A549 (cell line): ENCODE results near the gene C16orf92. TPM values are rescaled to one million over a fixed set of nuclear protein-coding genes. Genes with fewer than 3 reads are reported as not detected.

ENCODE experiments used
- ATAC-seq, 2 experiments: fragments of 200-7000 bp in 1 of 2; fragments of >200 bp in 1 of 2; cut with Nextera tagmentation in 1 of 2; cut with Tn5 transposase in 1 of 2; 3 replicates each; pipeline versions ENCODE4 v1.8.0 to v1.9.1; 2018 to 2020; ENCODE audit warnings: mild to moderate bottlenecking in 1 of 2, moderate library complexity in 1 of 2
- CTCF ChIA-PET: fragments of 300-600 bp; sonication (Branson Sonifier 250); formaldehyde crosslinking; extraction: SDS; loops from one replicate; lab custom pipeline; 2021; ENCODE audit warnings: antibody characterized with exemption, inconsistent platforms; lab: Yijun Ruan, JAX
- POLR2A ChIA-PET: fragments of 350-600 bp; formaldehyde crosslinking; extraction: SDS; loops from one replicate; lab custom pipeline; 2021; ENCODE audit warnings: antibody characterized with exemption, inconsistent platforms; lab: Yijun Ruan, JAX
- DNase-seq, 2 experiments: peaks; one replicate each; pipeline versions ENCODE4 v3.0.0 to v3.0.0-alpha.2; 2011 to 2016; ENCODE audit warnings: low read depth in 1 of 2, low spot score in 1 of 2
- FAIRE-seq: peaks from 2 replicates; lab custom pipeline; 2011; peaks lifted over from hg19 to GRCh38; lab: Jason Lieb, UNC
- H3K27ac ChIP-seq, 2 experiments: fragments of >200 bp; sonication (Bioruptor Twin); formaldehyde crosslinking; 3 replicates each; pipeline ENCODE4 v1.5.1; 2016 to 2017
- H3K4me1 ChIP-seq: fragments of >200 bp; sonication (Bioruptor Twin); formaldehyde crosslinking; 3 replicates; pipeline ENCODE4 v1.6.1; 2016
- H3K4me2 ChIP-seq: fragments of >200 bp; sonication (Bioruptor Twin); formaldehyde crosslinking; 3 replicates; pipeline ENCODE4 v1.6.1; 2016
- H3K4me3 ChIP-seq: fragments of >200 bp; sonication (Bioruptor Twin); formaldehyde crosslinking; 3 replicates; pipeline ENCODE4 v1.5.1; 2016
- H3K9me3 ChIP-seq: fragments of >200 bp; sonication (Bioruptor Twin); formaldehyde crosslinking; 3 replicates; pipeline ENCODE4 v1.6.1; 2016
- BHLHE40 ChIP-seq: IDR thresholded peaks from 2 replicates; pipeline ENCODE4 v1.6.1; 2012; ENCODE audit warnings: low read depth, low read length, inconsistent platforms
- CBX8 ChIP-seq: fragments of 200-600 bp; sonication (generic); IDR thresholded peaks from 2 replicates; pipeline ENCODE4 v1.6.1; 2016
- CHD2 ChIP-seq: fragments of 150-350 bp; IDR thresholded peaks from 2 replicates; pipeline ENCODE4 v1.6.1; 2014; ENCODE audit warnings: low read length; ENCODE audit not compliant: partially characterized antibody
- CHD4 ChIP-seq: fragments of 200-600 bp; sonication (generic); IDR thresholded peaks from 2 replicates; pipeline ENCODE4 v1.6.1; 2016; ENCODE audit warnings: antibody characterized with exemption, mild to moderate bottlenecking, borderline replicate concordance
- EHF ChIP-seq: fragments of 250-450 bp; sonication (Bioruptor Pico); IDR thresholded peaks from 2 replicates; pipeline ENCODE4 v1.5.0; 2020; ENCODE audit warnings: mild to moderate bottlenecking
- EHMT2 ChIP-seq: fragments of 200-600 bp; sonication (generic); IDR thresholded peaks from 2 replicates; pipeline ENCODE4 v1.6.1; 2016; ENCODE audit warnings: antibody characterized with exemption, low read depth, mild to moderate bottlenecking, moderate library complexity
- HOXA7 ChIP-seq: fragments of 250-450 bp; sonication (Bioruptor Pico); IDR thresholded peaks from 2 replicates; pipeline ENCODE4 v1.5.0; 2020; ENCODE audit warnings: mild to moderate bottlenecking, moderate library complexity
- HOXB13 ChIP-seq: fragments of 250-450 bp; sonication (Bioruptor Pico); IDR thresholded peaks from 2 replicates; pipeline ENCODE4 v1.5.0; 2020; ENCODE audit warnings: low read depth, mild to moderate bottlenecking, moderate library complexity
- HOXB5 ChIP-seq: fragments of 250-450 bp; sonication (Bioruptor Pico); IDR thresholded peaks from 2 replicates; pipeline ENCODE4 v1.5.0; 2020; ENCODE audit warnings: mild to moderate bottlenecking, moderate library complexity
- JUN ChIP-seq, 2 experiments: fragments of >200 bp; sonication (Bioruptor Twin); formaldehyde crosslinking; IDR thresholded peaks; 2 replicates in 1 of 2; 3 replicates in 1 of 2; pipeline ENCODE4 v1.6.1; 2016 to 2017
- JUNB ChIP-seq: fragments of >200 bp; sonication (Bioruptor Twin); formaldehyde crosslinking; IDR thresholded peaks from 2 replicates; pipeline ENCODE4 v1.6.1; 2016
- KDM1A ChIP-seq: fragments of 200-600 bp; sonication (generic); IDR thresholded peaks from 2 replicates; pipeline ENCODE4 v1.6.1; 2016; ENCODE audit warnings: low read depth, mild to moderate bottlenecking
- NR3C1 ChIP-seq: fragments of >200 bp; sonication (Bioruptor Twin); formaldehyde crosslinking; IDR thresholded peaks from 3 replicates; pipeline ENCODE4 v1.6.1; 2017
- RAD21 ChIP-seq, 2 experiments: fragments of >200 bp in 1 of 2; sonication (Bioruptor Twin) in 1 of 2; formaldehyde crosslinking in 1 of 2; IDR thresholded peaks in 1 of 2; conservative IDR thresholded peaks in 1 of 2; 2 replicates in 1 of 2; 3 replicates in 1 of 2; pipeline ENCODE4 v1.6.1; 2012 to 2018; ENCODE audit warnings: inconsistent platforms in 1 of 2
- RFX5 ChIP-seq: fragments of 450-650 bp; IDR thresholded peaks from 2 replicates; pipeline ENCODE4 v1.7.1; 2014; ENCODE audit warnings: antibody characterized with exemption, mild to moderate bottlenecking, moderate library complexity
- ZSCAN20 ChIP-seq: fragments of 250-450 bp; sonication (Bioruptor Pico); IDR thresholded peaks from 2 replicates; pipeline ENCODE4 v1.8.0; 2022; ENCODE audit warnings: mild to moderate bottlenecking, moderate library complexity
- WGBS: methylation state at CpG from one replicate; pipeline ENCODE4 v1.1.6; 2017; ENCODE audit errors: missing lambda C conversion rate; 5-methylcytosine and 5-hydroxymethylcytosine counted together
- polyA plus RNA-seq, 4 experiments: library from polyadenylated mRNA; depleted of rRNA in 3 of 4; stranded (reverse); fragments of >200 nt; fragmentation: RNase III in 1 of 4; extraction: RNeasy Plus Mini Kit Qiagen cat#74134 plus additional on column Dnase treatment in 1 of 4; gene quantifications; 2 replicates in 3 of 4; 3 replicates in 1 of 4; pipeline ENCODE4 v1.2.3, GENCODE V29; 2011 to 2017
- TF ChIP-seq, protein P1 (sequence below): fragments of 250-450 bp; sonication (Bioruptor Pico); IDR thresholded peaks from 2 replicates; pipeline ENCODE4 v1.5.0; 2020; ENCODE audit warnings: low read depth, mild to moderate bottlenecking, moderate library complexity
- TF ChIP-seq, protein P2 (sequence below): fragments of 450-650 bp; IDR thresholded peaks from 2 replicates; pipeline ENCODE4 v1.6.1; 2014; ENCODE audit warnings: antibody characterized with exemption
- TF ChIP-seq, protein P3 (sequence below): fragments of >200 bp; sonication (Bioruptor Twin); formaldehyde crosslinking; IDR thresholded peaks from 3 replicates; pipeline ENCODE4 v1.6.1; 2016
- TF ChIP-seq, protein P4 (sequence below): fragments of >200 bp; sonication (Bioruptor Twin); formaldehyde crosslinking; IDR thresholded peaks from 3 replicates; pipeline ENCODE4 v1.5.1; 2016
- TF ChIP-seq, protein P5 (sequence below): fragments of 200-600 bp; sonication (generic); IDR thresholded peaks from 2 replicates; pipeline ENCODE4 v1.6.1; 2016; ENCODE audit warnings: antibody characterized with exemption, mild to moderate bottlenecking, moderate library complexity

The C16orf92 gene
- polyA plus RNA-seq, 2 of the 4 experiments (the other 2 are of a cell fraction) = not detected

DNA sequence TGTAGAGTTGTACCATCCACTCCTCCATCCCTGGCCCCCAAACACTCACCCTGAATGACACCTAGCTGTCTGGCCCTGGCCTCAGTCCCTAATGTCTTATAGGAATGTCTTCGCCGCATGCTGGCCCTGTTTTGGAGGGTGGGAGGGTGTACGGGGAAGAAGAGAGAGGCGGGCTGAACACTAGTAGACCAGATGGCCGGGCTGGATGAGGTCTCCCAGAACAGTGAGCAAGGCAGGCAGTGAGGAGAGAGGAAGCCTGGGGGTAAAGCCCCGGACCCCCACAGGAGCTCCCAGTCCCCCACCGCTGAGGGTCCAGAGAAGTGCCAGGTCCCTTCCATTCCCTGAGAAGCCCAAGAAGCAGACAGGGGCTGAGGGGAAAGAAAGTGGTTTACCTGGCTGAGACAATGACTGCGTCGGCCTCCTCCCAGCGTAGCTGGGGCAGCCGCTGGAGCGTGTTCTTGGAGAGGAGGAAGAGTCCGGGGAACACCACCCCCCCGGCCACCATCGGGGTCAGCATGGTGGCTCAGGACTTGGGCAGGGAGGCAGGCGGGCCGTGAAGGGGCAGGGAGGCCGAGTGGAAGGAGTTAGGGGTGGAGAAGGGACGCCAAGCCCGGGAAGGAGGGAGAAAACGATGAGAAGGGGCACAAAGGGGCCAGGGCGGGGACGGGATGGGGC, 7.2 kb downstream of the C16orf92 start:
- Histone ChIP-seq H3K4me1 (0 out of 3 replicates have a peak, but pooled peaks cover 7% of the 10 kb centered on the region), H3K9me3 (no peaks in the 10 kb centered on the region), H3K4me2 (peak overlapping the region; percentile 79; the same call in 2 of the 3 replicates), H3K4me3 (no peak overlapping the region), H3K27ac (peak overlapping the region in 1 of 2 experiments; percentile 75; a peak in 1 of 6 replicates)
- WGBS = 57% methylated on average over 22 of the region's 23 CpGs
- ATAC-seq (no peak), DNase-seq (no peak), FAIRE-seq (no peak)
- ChIA-PET CTCF (interaction anchor here (1.1 to 3.8 kb wide), 5 partner anchors 161 to 330 kb away, joined by 3 to 48 read pairs (median 14); partner anchors contain the start of gene MVP), POLR2A (no interaction called here)
- TF ChIP-seq CHD4 = no peak
- no peak for TF ChIP-seq JUNB

DNA sequence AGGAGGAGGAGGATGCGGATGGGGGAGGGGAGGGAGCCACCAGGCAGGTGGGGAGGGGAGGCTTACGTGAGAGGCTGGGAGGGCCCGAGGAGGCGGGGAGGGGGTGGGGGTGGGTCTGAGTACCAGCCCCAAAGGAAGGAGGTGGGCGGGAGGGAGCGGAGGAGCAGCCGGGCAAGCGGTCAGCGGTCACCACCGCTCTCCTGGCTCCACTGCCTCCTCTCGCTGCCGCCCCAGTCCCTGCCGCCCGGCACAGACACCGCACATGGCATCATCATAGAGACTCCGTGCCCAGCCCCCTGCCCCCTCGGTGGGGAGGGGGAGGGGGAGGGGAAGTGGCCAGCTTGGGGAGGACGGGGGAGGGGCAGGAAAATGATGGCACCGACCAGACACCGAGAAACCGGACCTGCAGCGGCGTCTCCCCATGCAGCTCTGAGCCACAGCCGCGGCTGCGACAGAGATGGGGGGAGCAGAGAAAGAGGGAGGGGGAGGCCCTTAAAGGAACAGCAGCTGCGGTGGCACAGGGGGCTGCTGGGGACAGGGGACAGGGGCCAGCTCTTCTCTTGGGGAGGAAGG, 7.9 kb downstream of the C16orf92 start, which contains the start of gene TLCD3B:
TSS of gene TLCD3B (minus strand) at position 431 of the 573 bp plus-strand sequence. CDS start 744 bp downstream, outside the sequence.
- FAIRE-seq = no peak
- TF ChIP-seq HOXA7 (CRISPR knock-in tag) (no peak), BHLHE40 (no peak), CHD2 (no peak), HOXB13 (CRISPR knock-in tag) (no peak), EHMT2 (no peak), EHF (CRISPR knock-in tag) (no peak), JUN (IDR thresholded peaks at IDR 0.05) (no peak), HOXB5 (CRISPR knock-in tag) (no peak), CHD4 (no peak), ZSCAN20 (CRISPR knock-in tag) (no peak)
- TF ChIP-seq, protein P1, sequence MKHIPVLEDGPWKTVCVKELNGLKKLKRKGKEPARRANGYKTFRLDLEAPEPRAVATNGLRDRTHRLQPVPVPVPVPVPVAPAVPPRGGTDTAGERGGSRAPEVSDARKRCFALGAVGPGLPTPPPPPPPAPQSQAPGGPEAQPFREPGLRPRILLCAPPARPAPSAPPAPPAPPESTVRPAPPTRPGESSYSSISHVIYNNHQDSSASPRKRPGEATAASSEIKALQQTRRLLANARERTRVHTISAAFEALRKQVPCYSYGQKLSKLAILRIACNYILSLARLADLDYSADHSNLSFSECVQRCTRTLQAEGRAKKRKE = no peak

DNA sequence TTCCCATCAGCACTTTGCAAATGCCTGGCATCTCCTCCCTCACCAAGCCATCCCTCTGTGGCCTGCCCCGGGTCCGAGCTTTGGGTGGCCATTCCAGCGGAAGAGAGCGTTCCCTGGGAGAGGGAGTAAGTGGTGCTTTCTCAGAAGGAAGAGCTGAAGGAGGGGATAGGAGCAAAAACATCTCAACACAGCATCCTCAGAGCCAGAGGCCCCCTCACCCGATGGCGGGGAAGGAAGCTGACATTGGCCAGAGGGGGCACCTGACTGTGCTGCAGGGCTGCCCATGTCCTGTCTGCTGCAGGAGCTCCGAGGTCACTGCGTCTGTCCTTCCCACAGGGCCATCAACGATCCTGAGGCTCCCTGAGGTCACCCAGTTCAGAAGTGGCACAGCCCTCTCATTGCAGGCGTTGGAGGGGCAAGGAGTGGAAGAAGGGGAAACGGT, 8.5 kb downstream of the C16orf92 start:
- ChIA-PET POLR2A (no interaction called here), CTCF (interaction anchor here (0.6 to 5.0 kb wide), 71 partner anchors 9 to 1063 kb away, joined by 3 to 61 read pairs (median 5); partner anchors contain the start of genes ALDOA, C16orf92, CDIPT and DOC2A)
- WGBS = 62% methylated on average over 11 of the region's 11 CpGs
- ATAC-seq = peak in 1 of 2 experiments; percentile 16; a peak in 3 of 6 replicates
- no peak for DNase-seq
- no peaks in the 10 kb centered on the region for H3K9me3 ChIP-seq
- no peak for FAIRE-seq
- H3K4me1 ChIP-seq = 0 out of 3 replicates have a peak, but pooled peaks cover 7% of the 10 kb centered on the region
- peak overlapping the region; percentile 34 for H3K4me3 ChIP-seq
- peak overlapping the region in 1 of 2 experiments; percentile 75; a peak in 3 of 6 replicates for H3K27ac ChIP-seq
- H3K4me2 ChIP-seq = peak overlapping the region; percentile 79
- no peak for TF ChIP-seq HOXB13 (CRISPR knock-in tag)
- TF ChIP-seq JUNB = no peak
- no peak for TF ChIP-seq CHD4
- TF ChIP-seq HOXB5 (CRISPR knock-in tag) = no peak
- TF ChIP-seq, protein P2, sequence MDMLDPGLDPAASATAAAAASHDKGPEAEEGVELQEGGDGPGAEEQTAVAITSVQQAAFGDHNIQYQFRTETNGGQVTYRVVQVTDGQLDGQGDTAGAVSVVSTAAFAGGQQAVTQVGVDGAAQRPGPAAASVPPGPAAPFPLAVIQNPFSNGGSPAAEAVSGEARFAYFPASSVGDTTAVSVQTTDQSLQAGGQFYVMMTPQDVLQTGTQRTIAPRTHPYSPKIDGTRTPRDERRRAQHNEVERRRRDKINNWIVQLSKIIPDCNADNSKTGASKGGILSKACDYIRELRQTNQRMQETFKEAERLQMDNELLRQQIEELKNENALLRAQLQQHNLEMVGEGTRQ = no peak
- no peak for TF ChIP-seq RFX5
- TF ChIP-seq KDM1A = no peak
- TF ChIP-seq, protein P3, sequence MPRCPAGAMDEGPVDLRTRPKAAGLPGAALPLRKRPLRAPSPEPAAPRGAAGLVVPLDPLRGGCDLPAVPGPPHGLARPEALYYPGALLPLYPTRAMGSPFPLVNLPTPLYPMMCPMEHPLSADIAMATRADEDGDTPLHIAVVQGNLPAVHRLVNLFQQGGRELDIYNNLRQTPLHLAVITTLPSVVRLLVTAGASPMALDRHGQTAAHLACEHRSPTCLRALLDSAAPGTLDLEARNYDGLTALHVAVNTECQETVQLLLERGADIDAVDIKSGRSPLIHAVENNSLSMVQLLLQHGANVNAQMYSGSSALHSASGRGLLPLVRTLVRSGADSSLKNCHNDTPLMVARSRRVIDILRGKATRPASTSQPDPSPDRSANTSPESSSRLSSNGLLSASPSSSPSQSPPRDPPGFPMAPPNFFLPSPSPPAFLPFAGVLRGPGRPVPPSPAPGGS = no peak
- TF ChIP-seq RAD21 (conservative IDR thresholded peaks at IDR 0.05 in 1 of 2, IDR thresholded peaks at IDR 0.05 in 1 of 2) = no peak
- TF ChIP-seq, protein P4, sequence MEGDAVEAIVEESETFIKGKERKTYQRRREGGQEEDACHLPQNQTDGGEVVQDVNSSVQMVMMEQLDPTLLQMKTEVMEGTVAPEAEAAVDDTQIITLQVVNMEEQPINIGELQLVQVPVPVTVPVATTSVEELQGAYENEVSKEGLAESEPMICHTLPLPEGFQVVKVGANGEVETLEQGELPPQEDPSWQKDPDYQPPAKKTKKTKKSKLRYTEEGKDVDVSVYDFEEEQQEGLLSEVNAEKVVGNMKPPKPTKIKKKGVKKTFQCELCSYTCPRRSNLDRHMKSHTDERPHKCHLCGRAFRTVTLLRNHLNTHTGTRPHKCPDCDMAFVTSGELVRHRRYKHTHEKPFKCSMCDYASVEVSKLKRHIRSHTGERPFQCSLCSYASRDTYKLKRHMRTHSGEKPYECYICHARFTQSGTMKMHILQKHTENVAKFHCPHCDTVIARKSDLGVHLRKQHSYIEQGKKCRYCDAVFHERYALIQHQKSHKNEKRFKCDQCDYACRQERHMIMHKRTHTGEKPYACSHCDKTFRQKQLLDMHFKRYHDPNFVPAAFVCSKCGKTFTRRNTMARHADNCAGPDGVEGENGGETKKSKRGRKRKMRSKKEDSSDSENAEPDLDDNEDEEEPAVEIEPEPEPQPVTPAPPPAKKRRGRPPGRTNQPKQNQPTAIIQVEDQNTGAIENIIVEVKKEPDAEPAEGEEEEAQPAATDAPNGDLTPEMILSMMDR = no peak
- TF ChIP-seq, protein P5, sequence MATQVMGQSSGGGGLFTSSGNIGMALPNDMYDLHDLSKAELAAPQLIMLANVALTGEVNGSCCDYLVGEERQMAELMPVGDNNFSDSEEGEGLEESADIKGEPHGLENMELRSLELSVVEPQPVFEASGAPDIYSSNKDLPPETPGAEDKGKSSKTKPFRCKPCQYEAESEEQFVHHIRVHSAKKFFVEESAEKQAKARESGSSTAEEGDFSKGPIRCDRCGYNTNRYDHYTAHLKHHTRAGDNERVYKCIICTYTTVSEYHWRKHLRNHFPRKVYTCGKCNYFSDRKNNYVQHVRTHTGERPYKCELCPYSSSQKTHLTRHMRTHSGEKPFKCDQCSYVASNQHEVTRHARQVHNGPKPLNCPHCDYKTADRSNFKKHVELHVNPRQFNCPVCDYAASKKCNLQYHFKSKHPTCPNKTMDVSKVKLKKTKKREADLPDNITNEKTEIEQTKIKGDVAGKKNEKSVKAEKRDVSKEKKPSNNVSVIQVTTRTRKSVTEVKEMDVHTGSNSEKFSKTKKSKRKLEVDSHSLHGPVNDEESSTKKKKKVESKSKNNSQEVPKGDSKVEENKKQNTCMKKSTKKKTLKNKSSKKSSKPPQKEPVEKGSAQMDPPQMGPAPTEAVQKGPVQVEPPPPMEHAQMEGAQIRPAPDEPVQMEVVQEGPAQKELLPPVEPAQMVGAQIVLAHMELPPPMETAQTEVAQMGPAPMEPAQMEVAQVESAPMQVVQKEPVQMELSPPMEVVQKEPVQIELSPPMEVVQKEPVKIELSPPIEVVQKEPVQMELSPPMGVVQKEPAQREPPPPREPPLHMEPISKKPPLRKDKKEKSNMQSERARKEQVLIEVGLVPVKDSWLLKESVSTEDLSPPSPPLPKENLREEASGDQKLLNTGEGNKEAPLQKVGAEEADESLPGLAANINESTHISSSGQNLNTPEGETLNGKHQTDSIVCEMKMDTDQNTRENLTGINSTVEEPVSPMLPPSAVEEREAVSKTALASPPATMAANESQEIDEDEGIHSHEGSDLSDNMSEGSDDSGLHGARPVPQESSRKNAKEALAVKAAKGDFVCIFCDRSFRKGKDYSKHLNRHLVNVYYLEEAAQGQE = no peak
- no peak for TF ChIP-seq NR3C1
- TF ChIP-seq CBX8 = no peak
- no peak for TF ChIP-seq EHF (CRISPR knock-in tag)

More for the DNA sequence above, 7.9 kb downstream of the C16orf92 start, which contains the start of gene TLCD3B:
- WGBS = 9% methylated on average over 17 of the region's 27 CpGs
- no peak for DNase-seq
- H3K4me3 ChIP-seq = peak within 1 kb of the TSS; percentile 34
- no peaks in the 10 kb centered on the region for H3K9me3 ChIP-seq
- ChIA-PET CTCF (interaction anchor here (0.6 to 5.0 kb wide), 34 partner anchors 8 to 427 kb away, joined by 3 to 61 read pairs (median 9); partner anchors contain the start of genes ALDOA, C16orf92, CDIPT and MVP), POLR2A (no interaction called here)
- peak within 1 kb of the TSS in 1 of 2 experiments; percentile 75; a peak in 3 of 6 replicates for H3K27ac ChIP-seq
- peak; percentile 28 to 49; a peak in 4 of 6 replicates for ATAC-seq
- 0 out of 3 replicates have a peak, but pooled peaks cover 7% of the 10 kb centered on the region for H3K4me1 ChIP-seq
- peak within 1 kb of the TSS; percentile 79 for H3K4me2 ChIP-seq
